Measurements from ENCODE around the gene TUFT1.

DNA sequence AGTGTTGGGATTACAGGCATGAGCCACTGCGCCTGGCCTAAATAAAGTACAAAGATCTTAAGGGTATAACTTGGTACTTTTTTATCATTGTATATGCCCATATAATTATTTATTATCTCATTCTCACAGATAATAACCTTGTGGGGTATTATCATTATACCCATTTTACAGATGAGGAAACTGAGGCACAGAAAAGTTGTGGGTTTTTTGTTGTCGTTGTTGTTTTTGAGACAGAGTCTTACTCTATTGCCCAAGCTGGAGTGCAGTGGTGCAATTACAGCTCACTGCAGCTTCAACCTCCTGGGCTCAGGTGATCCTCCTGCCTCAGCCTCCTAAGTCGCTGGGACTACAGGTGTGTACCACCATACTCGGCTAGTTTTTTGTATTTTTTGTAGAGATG lies 24.8 kb upstream of the TUFT1 start:
- TF ChIP-seq, protein P1, sequence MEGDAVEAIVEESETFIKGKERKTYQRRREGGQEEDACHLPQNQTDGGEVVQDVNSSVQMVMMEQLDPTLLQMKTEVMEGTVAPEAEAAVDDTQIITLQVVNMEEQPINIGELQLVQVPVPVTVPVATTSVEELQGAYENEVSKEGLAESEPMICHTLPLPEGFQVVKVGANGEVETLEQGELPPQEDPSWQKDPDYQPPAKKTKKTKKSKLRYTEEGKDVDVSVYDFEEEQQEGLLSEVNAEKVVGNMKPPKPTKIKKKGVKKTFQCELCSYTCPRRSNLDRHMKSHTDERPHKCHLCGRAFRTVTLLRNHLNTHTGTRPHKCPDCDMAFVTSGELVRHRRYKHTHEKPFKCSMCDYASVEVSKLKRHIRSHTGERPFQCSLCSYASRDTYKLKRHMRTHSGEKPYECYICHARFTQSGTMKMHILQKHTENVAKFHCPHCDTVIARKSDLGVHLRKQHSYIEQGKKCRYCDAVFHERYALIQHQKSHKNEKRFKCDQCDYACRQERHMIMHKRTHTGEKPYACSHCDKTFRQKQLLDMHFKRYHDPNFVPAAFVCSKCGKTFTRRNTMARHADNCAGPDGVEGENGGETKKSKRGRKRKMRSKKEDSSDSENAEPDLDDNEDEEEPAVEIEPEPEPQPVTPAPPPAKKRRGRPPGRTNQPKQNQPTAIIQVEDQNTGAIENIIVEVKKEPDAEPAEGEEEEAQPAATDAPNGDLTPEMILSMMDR (IDR thresholded peaks at IDR 0.05 in 2 of 3, conservative IDR thresholded peaks at IDR 0.05 in 1 of 3; ENCODE audit: control insufficient read depth in 2 of 3, extremely low read depth in 1 of 3, insufficient read depth in 1 of 3, low read depth in 3 of 3, low read length in 3 of 3), result no peak
- TF ChIP-seq SP1 (IDR thresholded peaks at IDR 0.05; ENCODE audit: low read depth, low read length) (no peak), EP300 (IDR thresholded peaks at IDR 0.05; ENCODE audit: borderline replicate concordance in 1 of 2, control insufficient read depth in 1 of 2, low read depth in 2 of 2, low read length in 2 of 2) (no peak), POLR2AphosphoS5 (IDR thresholded peaks at IDR 0.05; ENCODE audit: low read length) (no peak), CREM (IDR thresholded peaks at IDR 0.05; ENCODE audit: low read depth) (no peak), JUND (IDR thresholded peaks at IDR 0.05; ENCODE audit: low read depth, low read length) (no peak), SREBF2 (IDR thresholded peaks at IDR 0.05; ENCODE audit: low read length) (no peak), BACH1 (IDR thresholded peaks at IDR 0.05; ENCODE audit: borderline replicate concordance) (no peak), NRF1 (conservative IDR thresholded peaks at IDR 0.05; ENCODE audit: low read depth, low read length) (no peak), TAF1 (IDR thresholded peaks at IDR 0.05; ENCODE audit: borderline replicate concordance, low read depth, low read length) (no peak), RFX5 (IDR thresholded peaks at IDR 0.05; ENCODE audit: low read depth, low read length) (no peak), POLR2A (IDR thresholded peaks at IDR 0.05; ENCODE audit: low read depth, low read length) (no peak)
- TF ChIP-seq, protein P2, sequence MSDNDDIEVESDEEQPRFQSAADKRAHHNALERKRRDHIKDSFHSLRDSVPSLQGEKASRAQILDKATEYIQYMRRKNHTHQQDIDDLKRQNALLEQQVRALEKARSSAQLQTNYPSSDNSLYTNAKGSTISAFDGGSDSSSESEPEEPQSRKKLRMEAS (IDR thresholded peaks at IDR 0.05; ENCODE audit: low read depth, low read length), result no peak
- TF ChIP-seq, protein P3, sequence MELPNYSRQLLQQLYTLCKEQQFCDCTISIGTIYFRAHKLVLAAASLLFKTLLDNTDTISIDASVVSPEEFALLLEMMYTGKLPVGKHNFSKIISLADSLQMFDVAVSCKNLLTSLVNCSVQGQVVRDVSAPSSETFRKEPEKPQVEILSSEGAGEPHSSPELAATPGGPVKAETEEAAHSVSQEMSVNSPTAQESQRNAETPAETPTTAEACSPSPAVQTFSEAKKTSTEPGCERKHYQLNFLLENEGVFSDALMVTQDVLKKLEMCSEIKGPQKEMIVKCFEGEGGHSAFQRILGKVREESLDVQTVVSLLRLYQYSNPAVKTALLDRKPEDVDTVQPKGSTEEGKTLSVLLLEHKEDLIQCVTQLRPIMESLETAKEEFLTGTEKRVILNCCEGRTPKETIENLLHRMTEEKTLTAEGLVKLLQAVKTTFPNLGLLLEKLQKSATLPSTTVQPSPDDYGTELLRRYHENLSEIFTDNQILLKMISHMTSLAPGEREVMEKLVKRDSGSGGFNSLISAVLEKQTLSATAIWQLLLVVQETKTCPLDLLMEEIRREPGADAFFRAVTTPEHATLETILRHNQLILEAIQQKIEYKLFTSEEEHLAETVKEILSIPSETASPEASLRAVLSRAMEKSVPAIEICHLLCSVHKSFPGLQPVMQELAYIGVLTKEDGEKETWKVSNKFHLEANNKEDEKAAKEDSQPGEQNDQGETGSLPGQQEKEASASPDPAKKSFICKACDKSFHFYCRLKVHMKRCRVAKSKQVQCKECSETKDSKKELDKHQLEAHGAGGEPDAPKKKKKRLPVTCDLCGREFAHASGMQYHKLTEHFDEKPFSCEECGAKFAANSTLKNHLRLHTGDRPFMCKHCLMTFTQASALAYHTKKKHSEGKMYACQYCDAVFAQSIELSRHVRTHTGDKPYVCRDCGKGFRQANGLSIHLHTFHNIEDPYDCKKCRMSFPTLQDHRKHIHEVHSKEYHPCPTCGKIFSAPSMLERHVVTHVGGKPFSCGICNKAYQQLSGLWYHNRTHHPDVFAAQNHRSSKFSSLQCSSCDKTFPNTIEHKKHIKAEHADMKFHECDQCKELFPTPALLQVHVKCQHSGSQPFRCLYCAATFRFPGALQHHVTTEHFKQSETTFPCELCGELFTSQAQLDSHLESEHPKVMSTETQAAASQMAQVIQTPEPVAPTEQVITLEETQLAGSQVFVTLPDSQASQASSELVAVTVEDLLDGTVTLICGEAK (IDR thresholded peaks at IDR 0.05; ENCODE audit: borderline replicate concordance), result no peak

Data from GM12878 (cell line).